ENCODE results near the gene KRTAP5-2. TPM values are rescaled to one million over a fixed set of nuclear protein-coding genes. Genes with fewer than 3 reads are reported as not detected.

Gene KRTAP5-2
- total and polyA plus RNA-seq, 9 of the 15 experiments (the other 6 are each of a cell fraction or from before 2014, with no cell fraction given), result not detected

DNA sequence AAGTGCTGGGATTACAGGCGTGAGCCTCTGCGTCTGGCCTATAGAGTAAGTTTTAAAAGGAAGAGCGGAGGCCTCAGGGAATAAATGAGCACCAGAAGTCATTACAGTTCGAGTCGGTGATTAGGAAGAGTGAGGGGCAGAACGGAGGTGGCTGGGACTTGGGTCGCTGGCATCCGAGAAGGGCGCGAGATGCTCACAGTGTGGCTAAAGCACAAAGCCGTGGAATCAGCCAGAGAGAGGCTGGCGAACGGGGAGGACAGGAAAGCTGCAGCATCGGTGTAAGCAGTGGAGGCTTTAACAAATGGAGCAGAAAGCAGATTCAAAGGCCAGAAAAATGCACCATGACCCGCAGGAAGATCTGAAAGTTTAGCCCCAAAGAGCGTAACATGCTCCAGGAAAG is 26.5 kb upstream of the KRTAP5-2 start:
- in situ Hi-C loops (cut with MboI) (loop anchor here (5.0 kb wide), 1 partner anchor 32 kb away; no protein-coding TSS in a partner anchor), intact Hi-C loops (cut with micrococcal nuclease) (no loop called here)
- FAIRE-seq, result no peak
- Histone ChIP-seq H3K4me3 (no peak overlapping the region), H4K20me1 (replicated peaks; ENCODE audit: control insufficient read depth, insufficient read depth, low read length) (no peaks in the 10 kb centered on the region; the same call in 1 of the 2 replicates), H3K9me3 (replicated peaks; ENCODE audit: control insufficient read depth, insufficient read depth, low read depth, low read length) (no peaks in the 10 kb centered on the region), H3K27ac (ENCODE audit: extremely low read depth, low read depth, low read length) (no peak overlapping the region), H3K4me1 (replicated peaks in 1 of 2; ENCODE audit: control insufficient read depth in 2 of 2, insufficient read depth in 2 of 2, low read length in 2 of 2) (peaks cover 0 to 5% of the 10 kb centered on the region in 2 experiments; a peak in 1 of 5 replicates), H3K27me3 (ENCODE audit: control insufficient read depth in 2 of 2, insufficient read depth in 2 of 2, low read length in 2 of 2) (peaks cover 25 to 62% of the 10 kb centered on the region in 2 experiments), H2AFZ (ENCODE audit: low read depth, low read length) (no peak overlapping the region), H3K79me2 (ENCODE audit: control insufficient read depth, insufficient read depth, low read length) (no peaks in the 10 kb centered on the region), H3K9ac (ENCODE audit: insufficient read depth in 1 of 2, low read depth in 2 of 2, low read length in 2 of 2) (no peak overlapping the region), H3K9me1 (ENCODE audit: control insufficient read depth, insufficient read depth, low read length) (peaks cover 4% of the 10 kb centered on the region), H3K36me3 (ENCODE audit: control insufficient read depth, insufficient read depth, low read length) (no peaks in the 10 kb centered on the region), H3K4me2 (ENCODE audit: insufficient read depth, low read length) (no peak overlapping the region)
- no TSS peak for BruUV-seq (replicated peaks)
- WGBS (ENCODE audit: insufficient coverage, low coverage, missing lambda C conversion rate), result under 1% methylated on average over 16 of the region's 16 CpGs
- DNase-seq (ENCODE audit: extremely low read depth in 1 of 4, low spot score in 3 of 4), result no peak
- POLR2A ChIA-PET, result interaction anchor here (0.6 kb wide), 1 partner anchor 8 kb away, joined by 3 read pairs; no protein-coding TSS in a partner anchor
- TF ChIP-seq, protein P1, sequence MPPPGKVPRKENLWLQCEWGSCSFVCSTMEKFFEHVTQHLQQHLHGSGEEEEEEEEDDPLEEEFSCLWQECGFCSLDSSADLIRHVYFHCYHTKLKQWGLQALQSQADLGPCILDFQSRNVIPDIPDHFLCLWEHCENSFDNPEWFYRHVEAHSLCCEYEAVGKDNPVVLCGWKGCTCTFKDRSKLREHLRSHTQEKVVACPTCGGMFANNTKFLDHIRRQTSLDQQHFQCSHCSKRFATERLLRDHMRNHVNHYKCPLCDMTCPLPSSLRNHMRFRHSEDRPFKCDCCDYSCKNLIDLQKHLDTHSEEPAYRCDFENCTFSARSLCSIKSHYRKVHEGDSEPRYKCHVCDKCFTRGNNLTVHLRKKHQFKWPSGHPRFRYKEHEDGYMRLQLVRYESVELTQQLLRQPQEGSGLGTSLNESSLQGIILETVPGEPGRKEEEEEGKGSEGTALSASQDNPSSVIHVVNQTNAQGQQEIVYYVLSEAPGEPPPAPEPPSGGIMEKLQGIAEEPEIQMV (tag; conservative IDR thresholded peaks at IDR 0.05; ENCODE audit: low read depth), result no peak
- TF ChIP-seq ZNF133 (CRISPR knock-in tag; IDR thresholded peaks at IDR 0.05) (no peak), POU5F1 (IDR thresholded peaks at IDR 0.05; ENCODE audit: borderline replicate concordance, low read depth, low read length, partially characterized antibody) (no peak), SPI1 (IDR thresholded peaks at IDR 0.05; ENCODE audit: borderline replicate concordance, low read depth, low read length) (no peak), ILK (tag; IDR thresholded peaks at IDR 0.05; ENCODE audit: borderline replicate concordance, low read depth) (no peak), TGIF2 (CRISPR knock-in tag; IDR thresholded peaks at IDR 0.05) (no peak), PCBP2 (IDR thresholded peaks at IDR 0.05; ENCODE audit: low read depth, low read length, poor library complexity, severe bottlenecking) (no peak), RAD51 (IDR thresholded peaks at IDR 0.05; ENCODE audit: borderline replicate concordance, low read depth) (no peak), ZNF785 (CRISPR knock-in tag; IDR thresholded peaks at IDR 0.05) (no peak), HIVEP1 (CRISPR knock-in tag; IDR thresholded peaks at IDR 0.05) (no peak), NR3C1 (CRISPR knock-in tag; IDR thresholded peaks at IDR 0.05) (no peak), MAFG (tag; conservative IDR thresholded peaks at IDR 0.05) (no peak)
- TF ChIP-seq, protein P2, sequence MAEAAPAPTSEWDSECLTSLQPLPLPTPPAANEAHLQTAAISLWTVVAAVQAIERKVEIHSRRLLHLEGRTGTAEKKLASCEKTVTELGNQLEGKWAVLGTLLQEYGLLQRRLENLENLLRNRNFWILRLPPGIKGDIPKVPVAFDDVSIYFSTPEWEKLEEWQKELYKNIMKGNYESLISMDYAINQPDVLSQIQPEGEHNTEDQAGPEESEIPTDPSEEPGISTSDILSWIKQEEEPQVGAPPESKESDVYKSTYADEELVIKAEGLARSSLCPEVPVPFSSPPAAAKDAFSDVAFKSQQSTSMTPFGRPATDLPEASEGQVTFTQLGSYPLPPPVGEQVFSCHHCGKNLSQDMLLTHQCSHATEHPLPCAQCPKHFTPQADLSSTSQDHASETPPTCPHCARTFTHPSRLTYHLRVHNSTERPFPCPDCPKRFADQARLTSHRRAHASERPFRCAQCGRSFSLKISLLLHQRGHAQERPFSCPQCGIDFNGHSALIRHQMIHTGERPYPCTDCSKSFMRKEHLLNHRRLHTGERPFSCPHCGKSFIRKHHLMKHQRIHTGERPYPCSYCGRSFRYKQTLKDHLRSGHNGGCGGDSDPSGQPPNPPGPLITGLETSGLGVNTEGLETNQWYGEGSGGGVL (CRISPR knock-in tag; IDR thresholded peaks at IDR 0.05), result no peak
- TF ChIP-seq, protein P3, sequence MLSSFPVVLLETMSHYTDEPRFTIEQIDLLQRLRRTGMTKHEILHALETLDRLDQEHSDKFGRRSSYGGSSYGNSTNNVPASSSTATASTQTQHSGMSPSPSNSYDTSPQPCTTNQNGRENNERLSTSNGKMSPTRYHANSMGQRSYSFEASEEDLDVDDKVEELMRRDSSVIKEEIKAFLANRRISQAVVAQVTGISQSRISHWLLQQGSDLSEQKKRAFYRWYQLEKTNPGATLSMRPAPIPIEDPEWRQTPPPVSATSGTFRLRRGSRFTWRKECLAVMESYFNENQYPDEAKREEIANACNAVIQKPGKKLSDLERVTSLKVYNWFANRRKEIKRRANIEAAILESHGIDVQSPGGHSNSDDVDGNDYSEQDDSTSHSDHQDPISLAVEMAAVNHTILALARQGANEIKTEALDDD (IDR thresholded peaks at IDR 0.05), result no peak
- no peak for ATAC-seq
- CTCF ChIA-PET (ENCODE audit: low intra/inter-chr PET ratio), result no interaction called here

Measured in K562 (cell line).